Activated effector memory CD4-positive, alpha-beta T cell treated with anti-CD3 and anti-CD28 coated beads, Interleukin-2, amount 50 U/mL, for 16 hours (primary cell): ENCODE measurements around the gene DOCK1.
"Not testable (repeated sequence)": the region's sequence is repeated elsewhere in the genome, so short reads cannot be mapped to it uniquely, and the experiment has no call there.

Experiments used
- DNase-seq: peaks from one replicate; pipeline ENCODE4 v3.0.0-alpha.2; 2020

The DOCK1 gene

GRCh38 chr10:126904818-126905701, at the start of gene DOCK1:
Gene DOCK1 (plus strand): TSS chr10:126905428. CDS start chr10:126905518, 90 bp downstream.
- no peak for DNase-seq

- no peak for DNase-seq
Measured at GRCh38 chr10:126857178-126857806, 47.9 kb upstream of the DOCK1 start.

GRCh38 chr10:126867567-126868365, 37.5 kb upstream of the DOCK1 start:
- no peak for DNase-seq

GRCh38 chr10:126868371-126868770, 36.9 kb upstream of the DOCK1 start:
- DNase-seq = no peak

- no peak for DNase-seq
Measured at GRCh38 chr10:126872135-126872534, 33.1 kb upstream of the DOCK1 start.

GRCh38 chr10:126872768-126873167, 32.5 kb upstream of the DOCK1 start:
- DNase-seq = no peak

GRCh38 chr10:126876456-126876855, 28.8 kb upstream of the DOCK1 start:
- no peak for DNase-seq

GRCh38 chr10:126877390-126877789, 27.8 kb upstream of the DOCK1 start:
- no peak for DNase-seq

- DNase-seq = no peak
Measured at GRCh38 chr10:126878594-126878993, 26.6 kb upstream of the DOCK1 start.

- DNase-seq = no peak
Measured at GRCh38 chr10:126880926-126881325, 24.3 kb upstream of the DOCK1 start.

- not testable (repeated sequence) for DNase-seq
Measured at GRCh38 chr10:126882055-126882454, 23.2 kb upstream of the DOCK1 start.

GRCh38 chr10:126888436-126888835, 16.8 kb upstream of the DOCK1 start:
- DNase-seq = not testable (repeated sequence)

GRCh38 chr10:126889421-126889820, 15.8 kb upstream of the DOCK1 start:
- DNase-seq = no peak

- DNase-seq = not testable (repeated sequence)
Measured at GRCh38 chr10:126890797-126891196, 14.4 kb upstream of the DOCK1 start.

GRCh38 chr10:126892226-126893175, 12.7 kb upstream of the DOCK1 start:
- DNase-seq = no peak

GRCh38 chr10:126893206-126893605, 12.0 kb upstream of the DOCK1 start:
- no peak for DNase-seq

GRCh38 chr10:126893841-126894240, 11.4 kb upstream of the DOCK1 start:
- no peak for DNase-seq

- DNase-seq = no peak
Measured at GRCh38 chr10:126895214-126895781, 9.9 kb upstream of the DOCK1 start.

- DNase-seq = no peak
Measured at GRCh38 chr10:126898460-126898859, 6.8 kb upstream of the DOCK1 start.

- DNase-seq = not testable (repeated sequence)
Measured at GRCh38 chr10:126899529-126899928, 5.7 kb upstream of the DOCK1 start.

GRCh38 chr10:126902157-126902556, 3.1 kb upstream of the DOCK1 start:
- DNase-seq = no peak
